GM19193 (cell line): ENCODE data around the gene SCN4A.

Experiments
- POLR2A ChIP-seq: IDR thresholded peaks from 4 replicates; pipeline ENCODE4 v1.6.1; 2011; ENCODE audit not compliant: insufficient read depth, insufficient read length; ENCODE audit errors: extremely low read depth

Gene SCN4A

GRCh38 chr17:63955232-63955631 is 17.5 kb downstream of the SCN4A start:
- TF ChIP-seq POLR2A, result no peak

GRCh38 chr17:63954402-63955063 is 18.2 kb downstream of the SCN4A start:
- no peak for TF ChIP-seq POLR2A

- no peak for TF ChIP-seq POLR2A
Measured at GRCh38 chr17:63950940-63951907, 21.5 kb downstream of the SCN4A start.

GRCh38 chr17:63949576-63950250 is 23.0 kb downstream of the SCN4A start:
- TF ChIP-seq POLR2A, result no peak

GRCh38 chr17:63948521-63948920 is 24.2 kb downstream of the SCN4A start:
- TF ChIP-seq POLR2A, result no peak

GRCh38 chr17:63947711-63948330 is 24.9 kb downstream of the SCN4A start:
- TF ChIP-seq POLR2A, result no peak

GRCh38 chr17:63946440-63947363 is 26.0 kb downstream of the SCN4A start:
- no peak for TF ChIP-seq POLR2A

- no peak for TF ChIP-seq POLR2A
Measured at GRCh38 chr17:63945784-63946439, 26.8 kb downstream of the SCN4A start.

GRCh38 chr17:63944736-63945499 is 27.8 kb downstream of the SCN4A start:
- TF ChIP-seq POLR2A, result no peak

GRCh38 chr17:63943745-63944144 is 29.0 kb downstream of the SCN4A start:
- TF ChIP-seq POLR2A, result no peak

- no peak for TF ChIP-seq POLR2A
Measured at GRCh38 chr17:63942309-63942985, 30.3 kb downstream of the SCN4A start.

GRCh38 chr17:63941751-63942150 is 31.0 kb downstream of the SCN4A start:
- TF ChIP-seq POLR2A, result no peak

- TF ChIP-seq POLR2A, result no peak
Measured at GRCh38 chr17:63941162-63941561, 31.6 kb downstream of the SCN4A start.

- TF ChIP-seq POLR2A, result no peak
Measured at GRCh38 chr17:63940584-63940983, 32.1 kb downstream of the SCN4A start.
